SU-DHL-6 (cell line): Measurements from ENCODE around the gene RTBDN.

Experiments
- H2AFZ ChIP-seq: fragments of 200-600 bp; sonication (generic); 2 replicates; pipeline ENCODE4 v1.6.1; 2014; ENCODE audit warnings: low read depth, mild to moderate bottlenecking, moderate library complexity, mixed read lengths, antibody characterized with exemption, low read length; ENCODE audit not compliant: severe bottlenecking
- H3F3A ChIP-seq: fragments of 200-600 bp; shearing (Covaris generic); 2 replicates; pipeline ENCODE4 v1.6.0; 2016; ENCODE audit warnings: antibody characterized with exemption, mild to moderate bottlenecking; ENCODE audit not compliant: insufficient read depth
- H3K27ac ChIP-seq: fragments of 200-600 bp; sonication (generic); 2 replicates; pipeline ENCODE4 v1.5.1; 2016; ENCODE audit warnings: low read depth, mild to moderate bottlenecking, low read length, moderate library complexity, mixed read lengths
- H3K27me3 ChIP-seq: fragments of 200-600 bp; sonication (generic), shearing (Covaris generic); 2 replicates; pipeline ENCODE4 v1.6.0; 2014; ENCODE audit warnings: mild to moderate bottlenecking, low read length
- H3K36me3 ChIP-seq: fragments of 200-600 bp; sonication (generic); 2 replicates; pipeline ENCODE4 v1.6.1; 2014; ENCODE audit warnings: mild to moderate bottlenecking, low read length, mixed read lengths
- H3K4me2 ChIP-seq: fragments of 300-600, 200-600 bp; shearing (Covaris generic), sonication (generic); 2 replicates; pipeline ENCODE4 v1.6.0; 2014; ENCODE audit warnings: low read length, low read depth, mild to moderate bottlenecking; ENCODE audit not compliant: poor library complexity, severe bottlenecking
- H3K4me3 ChIP-seq: fragments of 200-600 bp; sonication (generic); 2 replicates; pipeline ENCODE4 v1.5.1; 2014; ENCODE audit warnings: antibody characterized with exemption, low read length, mild to moderate bottlenecking, mixed read lengths; ENCODE audit not compliant: insufficient read depth, poor library complexity, severe bottlenecking
- H3K79me2 ChIP-seq: fragments of 200-600 bp; sonication (generic); 2 replicates; pipeline ENCODE4 v1.6.1; 2014; ENCODE audit warnings: mild to moderate bottlenecking, low read length, moderate library complexity; ENCODE audit not compliant: insufficient read depth
- H3K9ac ChIP-seq: fragments of 200-600 bp; sonication (generic); 2 replicates; pipeline ENCODE4 v1.7.0; 2014; ENCODE audit warnings: mild to moderate bottlenecking, low read length
- H3K9me2 ChIP-seq: fragments of 200-600 bp; sonication (generic); replicated peaks from 2 replicates; pipeline ENCODE4 v1.6.1; 2014; ENCODE audit warnings: low read length; ENCODE audit not compliant: insufficient read depth
- H3K9me3 ChIP-seq: fragments of 200-600 bp; sonication (generic); 2 replicates; pipeline ENCODE4 v1.6.1; 2014; ENCODE audit warnings: low read length, mixed read lengths; ENCODE audit not compliant: insufficient read depth
- H4K20me1 ChIP-seq: fragments of 200-600 bp; sonication (generic); 2 replicates; pipeline ENCODE4 v1.6.1; 2014; ENCODE audit warnings: low read depth, mild to moderate bottlenecking, antibody characterized with exemption, low read length, moderate library complexity, mixed read lengths
- CTCF ChIP-seq: fragments of 200-600 bp; sonication (generic); IDR thresholded peaks from one replicate; pipeline ENCODE4 v1.5.1; 2017; ENCODE audit warnings: antibody characterized with exemption, mild to moderate bottlenecking, low read length, moderate library complexity; ENCODE audit not compliant: insufficient read depth, poor library complexity, severe bottlenecking
- EZH2phosphoT487 ChIP-seq: fragments of 200-600 bp; sonication (generic), shearing (Covaris generic); conservative IDR thresholded peaks from 2 replicates; pipeline ENCODE4 v1.6.1; 2018; ENCODE audit warnings: mild to moderate bottlenecking, antibody characterized with exemption, low read length, moderate library complexity, mixed read lengths

Gene RTBDN

GRCh38 chr19:12782174-12782423, 52.3 kb downstream of the RTBDN start:
- Histone ChIP-seq H3K27me3 (no peaks in the 10 kb centered on the region), H3K9me2 (no peaks in the 10 kb centered on the region), H3K79me2 (no peaks in the 10 kb centered on the region), H4K20me1 (no peaks in the 10 kb centered on the region), H3K4me2 (peak overlapping the region; percentile 34), H3K27ac (no peak overlapping the region), H3K9me3 (no peaks in the 10 kb centered on the region), H3F3A (no peaks in the 10 kb centered on the region), H3K4me3 (no peak overlapping the region), H2AFZ (no peak overlapping the region), H3K36me3 (no peaks in the 10 kb centered on the region), H3K9ac (no peak overlapping the region)
- TF ChIP-seq EZH2phosphoT487 = no peak
- TF ChIP-seq CTCF = no peak

- H3K4me2 ChIP-seq = no peak overlapping the region
- no peaks in the 10 kb centered on the region for H3K79me2 ChIP-seq
- H4K20me1 ChIP-seq = no peaks in the 10 kb centered on the region
- H3F3A ChIP-seq = no peaks in the 10 kb centered on the region
- no peak overlapping the region for H3K9ac ChIP-seq
- H2AFZ ChIP-seq = no peak overlapping the region
- no peaks in the 10 kb centered on the region for H3K36me3 ChIP-seq
- no peaks in the 10 kb centered on the region for H3K9me3 ChIP-seq
- H3K27ac ChIP-seq = no peak overlapping the region
- H3K9me2 ChIP-seq = no peaks in the 10 kb centered on the region
- TF ChIP-seq CTCF = no peak
- TF ChIP-seq EZH2phosphoT487 = no peak
- no peak overlapping the region for H3K4me3 ChIP-seq
- H3K27me3 ChIP-seq = no peaks in the 10 kb centered on the region
Measured at GRCh38 chr19:12779162-12779993, 55.0 kb downstream of the RTBDN start.

- Histone ChIP-seq H4K20me1 (no peaks in the 10 kb centered on the region), H3K27me3 (no peaks in the 10 kb centered on the region), H3K79me2 (no peaks in the 10 kb centered on the region), H3K36me3 (no peaks in the 10 kb centered on the region), H3K9me3 (no peaks in the 10 kb centered on the region), H3K9me2 (no peaks in the 10 kb centered on the region), H3K27ac (no peak overlapping the region), H3K4me3 (no peak overlapping the region), H3F3A (no peaks in the 10 kb centered on the region), H2AFZ (no peak overlapping the region), H3K9ac (no peak overlapping the region), H3K4me2 (no peak overlapping the region)
- no peak for TF ChIP-seq EZH2phosphoT487
- TF ChIP-seq CTCF = no peak
Measured at GRCh38 chr19:12778905-12779161, 55.5 kb downstream of the RTBDN start.
